NOMO-1 (cell line): ENCODE measurements around the gene CDCA7L.
A peak's percentile ranks its signal among the peaks of the same experiment; 100 is the strongest.
"Not testable (repeated sequence)": the region's sequence is repeated elsewhere in the genome, so short reads cannot be mapped to it uniquely, and the experiment has no call there.

Source experiments
- DNase-seq, 2 experiments: peaks; one replicate each; lab custom pipeline; 2025; ENCODE audit not compliant: unreplicated experiment in 2 of 2; lab: John Stamatoyannopoulos, UW

The CDCA7L gene

GRCh38 chr7:21911341-21911875, 34.3 kb downstream of the CDCA7L start:
- no peak for DNase-seq

GRCh38 chr7:21910253-21910652, 35.4 kb downstream of the CDCA7L start:
- DNase-seq = no peak

- no peak for DNase-seq
Measured at GRCh38 chr7:21908746-21909145, 37.0 kb downstream of the CDCA7L start.

- DNase-seq = no peak
Measured at GRCh38 chr7:21903020-21903786, 42.5 kb downstream of the CDCA7L start.

GRCh38 chr7:21902240-21902639, 43.5 kb downstream of the CDCA7L start:
- DNase-seq = no peak

GRCh38 chr7:21898265-21898930, 47.3 kb downstream of the CDCA7L start:
- peak; percentile 70 to 96 for DNase-seq

- DNase-seq = no peak
Measured at GRCh38 chr7:21893401-21893800, 52.3 kb downstream of the CDCA7L start.

GRCh38 chr7:21891291-21891690, 54.4 kb downstream of the CDCA7L start:
- DNase-seq = no peak

GRCh38 chr7:21887779-21888178, 57.9 kb downstream of the CDCA7L start:
- no peak for DNase-seq

- no peak for DNase-seq
Measured at GRCh38 chr7:21887353-21887752, 58.3 kb downstream of the CDCA7L start.

- DNase-seq = no peak
Measured at GRCh38 chr7:21886396-21886795, 59.3 kb downstream of the CDCA7L start.

- DNase-seq = no peak
Measured at GRCh38 chr7:21884496-21884895, 61.2 kb downstream of the CDCA7L start.

GRCh38 chr7:21883501-21883900, 62.2 kb downstream of the CDCA7L start:
- DNase-seq = not testable (repeated sequence)

- DNase-seq = no peak
Measured at GRCh38 chr7:21883069-21883468, 62.6 kb downstream of the CDCA7L start.

- no peak for DNase-seq
Measured at GRCh38 chr7:21869785-21870402, 75.8 kb downstream of the CDCA7L start.

GRCh38 chr7:21868576-21868850, 77.2 kb downstream of the CDCA7L start:
- DNase-seq = no peak

- DNase-seq = no peak
Measured at GRCh38 chr7:21867816-21868575, 77.7 kb downstream of the CDCA7L start.

GRCh38 chr7:21867226-21867625, 78.5 kb downstream of the CDCA7L start:
- no peak for DNase-seq

- no peak for DNase-seq
Measured at GRCh38 chr7:21866731-21867130, 79.0 kb downstream of the CDCA7L start.

GRCh38 chr7:21865631-21866204, 80.0 kb downstream of the CDCA7L start:
- DNase-seq = not testable (repeated sequence)

GRCh38 chr7:21851559-21851967, 94.1 kb downstream of the CDCA7L start:
- DNase-seq = no peak
